WERI-Rb-1 (cell line): Measurements from ENCODE around the gene S100A3.

ENCODE experiments used
- DNase-seq: peaks from one replicate; pipeline ENCODE4 v3.0.0-alpha.2; 2020
- H3K27ac ChIP-seq: fragments of 250-450 bp; sonication (Bioruptor Pico); 2 replicates; pipeline ENCODE4 v1.5.1; 2020; ENCODE audit warnings: mild to moderate bottlenecking, moderate library complexity
- H3K27me3 ChIP-seq: fragments of 250-450 bp; sonication (Bioruptor Pico); 2 replicates; pipeline ENCODE4 v1.5.1; 2021; ENCODE audit warnings: mild to moderate bottlenecking, low read depth, moderate library complexity; ENCODE audit not compliant: insufficient read depth, severe bottlenecking
- H3K36me3 ChIP-seq: fragments of 250-450 bp; sonication (Bioruptor Pico); 2 replicates; pipeline ENCODE4 v1.5.1; 2020; ENCODE audit warnings: mild to moderate bottlenecking, moderate library complexity
- H3K4me3 ChIP-seq: 2 replicates; pipeline ENCODE4 v1.5.1; 2011; ENCODE audit warnings: low read depth, mild to moderate bottlenecking, control low read depth, low read length
- H3K9me3 ChIP-seq: fragments of 250-450 bp; sonication (Bioruptor Pico); 2 replicates; pipeline ENCODE4 v1.5.1; 2021; ENCODE audit warnings: mild to moderate bottlenecking, moderate library complexity; ENCODE audit not compliant: severe bottlenecking
- CTCF ChIP-seq: IDR thresholded peaks from 2 replicates; pipeline ENCODE4 v1.5.1; 2011; ENCODE audit warnings: low read depth, mild to moderate bottlenecking, control low read depth, inconsistent platforms, low read length

Gene S100A3

GRCh38 chr1:153539395-153540093, 9.5 kb downstream of the S100A3 start:
- no peak overlapping the region for H3K4me3 ChIP-seq

GRCh38 chr1:153538315-153538821, 10.7 kb downstream of the S100A3 start:
- H3K4me3 ChIP-seq = no peak overlapping the region
- H3K27me3 ChIP-seq = no peaks in the 10 kb centered on the region
- H3K36me3 ChIP-seq = no peaks in the 10 kb centered on the region
- TF ChIP-seq CTCF = peak; percentile 29; the same call in 1 of the 2 replicates
- peak; percentile 93 for DNase-seq
- peak overlapping the region; percentile 11 for H3K27ac ChIP-seq
- no peaks in the 10 kb centered on the region for H3K9me3 ChIP-seq

More at GRCh38 chr1:153539395-153540093, 9.5 kb downstream of the S100A3 start:
- no peak for DNase-seq
- Histone ChIP-seq H3K27me3 (no peaks in the 10 kb centered on the region), H3K9me3 (no peaks in the 10 kb centered on the region), H3K27ac (peak overlapping the region; percentile 55), H3K36me3 (no peaks in the 10 kb centered on the region)
- TF ChIP-seq CTCF = no peak

- Histone ChIP-seq H3K4me3 (no peak overlapping the region), H3K27ac (no peak overlapping the region), H3K27me3 (no peaks in the 10 kb centered on the region), H3K36me3 (no peaks in the 10 kb centered on the region), H3K9me3 (no peaks in the 10 kb centered on the region)
- TF ChIP-seq CTCF = no peak
- no peak for DNase-seq
Measured at GRCh38 chr1:153537376-153537730, 11.7 kb downstream of the S100A3 start.

GRCh38 chr1:153536671-153537375, 12.2 kb downstream of the S100A3 start:
- no peak for TF ChIP-seq CTCF
- no peaks in the 10 kb centered on the region for H3K36me3 ChIP-seq
- DNase-seq = no peak
- peak overlapping the region; percentile 40 for H3K4me3 ChIP-seq
- H3K27me3 ChIP-seq = no peaks in the 10 kb centered on the region
- no peak overlapping the region for H3K27ac ChIP-seq
- H3K9me3 ChIP-seq = no peaks in the 10 kb centered on the region

- H3K27me3 ChIP-seq = no peaks in the 10 kb centered on the region
- no peaks in the 10 kb centered on the region for H3K9me3 ChIP-seq
- no peaks in the 10 kb centered on the region for H3K36me3 ChIP-seq
- H3K4me3 ChIP-seq = peak overlapping the region; percentile 40
- TF ChIP-seq CTCF = 0 out of 2 replicates have a peak, but pooled peaks have one; percentile 6
- H3K27ac ChIP-seq = peak overlapping the region; percentile 37
- peak; percentile 62 for DNase-seq
Measured at GRCh38 chr1:153536012-153536670, 12.9 kb downstream of the S100A3 start.
